Mesenchymal stem cell (in vitro differentiated cells and primary cell): ENCODE results near the gene MSLN.

Experiments
- DNase-seq: peaks from one replicate; pipeline ENCODE4 v3.0.0-alpha.2; 2013
- H2AFZ ChIP-seq: one replicate; pipeline ENCODE4 v1.6.1; 2013; ENCODE audit warnings: low read depth, mild to moderate bottlenecking, control low read depth, inconsistent platforms, low read length, moderate library complexity
- H2AK5ac ChIP-seq: 2 replicates; pipeline ENCODE4 v1.6.1; 2013; ENCODE audit warnings: low read length, moderate library complexity, mild to moderate bottlenecking, inconsistent platforms; ENCODE audit not compliant: severe bottlenecking
- H2BK120ac ChIP-seq: one replicate; pipeline ENCODE4 v1.6.1; 2013; ENCODE audit warnings: low read depth, mild to moderate bottlenecking, inconsistent platforms, low read length, moderate library complexity
- H2BK12ac ChIP-seq, 2 experiments: one replicate each; pipeline ENCODE4 v1.6.1; 2013; ENCODE audit warnings: inconsistent platforms in 2 of 2, low read length in 2 of 2, mild to moderate bottlenecking in 2 of 2, moderate library complexity in 2 of 2, control low read depth in 1 of 2
- H2BK15ac ChIP-seq: one replicate; pipeline ENCODE4 v1.6.1; 2013; ENCODE audit warnings: mild to moderate bottlenecking, low read depth, inconsistent platforms; ENCODE audit not compliant: poor library complexity, severe bottlenecking
- H2BK5ac ChIP-seq: 2 replicates; pipeline ENCODE4 v1.6.1; 2013; ENCODE audit warnings: low read depth, mild to moderate bottlenecking, low read length, control low read depth, inconsistent platforms; ENCODE audit not compliant: poor library complexity, severe bottlenecking
- H3K14ac ChIP-seq, 2 experiments: one replicate each; pipeline ENCODE4 v1.6.1; 2013; ENCODE audit warnings: inconsistent platforms in 2 of 2, low read length in 2 of 2, control low read depth in 1 of 2, mild to moderate bottlenecking in 1 of 2, moderate library complexity in 1 of 2
- H3K18ac ChIP-seq, 2 experiments: one replicate each; pipeline ENCODE4 v1.6.1; 2013; ENCODE audit warnings: inconsistent platforms in 2 of 2, low read length in 2 of 2, control low read depth in 1 of 2, low read depth in 1 of 2, mild to moderate bottlenecking in 1 of 2
- H3K23ac ChIP-seq, 2 experiments: one replicate each; pipeline ENCODE4 v1.6.1; 2013; ENCODE audit warnings: inconsistent platforms in 2 of 2, low read length in 2 of 2, mild to moderate bottlenecking in 2 of 2, moderate library complexity in 2 of 2, control low read depth in 1 of 2
- H3K27ac ChIP-seq: 2 replicates; pipeline ENCODE4 v1.5.1; 2013; ENCODE audit warnings: mild to moderate bottlenecking, moderate library complexity, low read length, control low read depth, inconsistent platforms; ENCODE audit not compliant: poor library complexity, severe bottlenecking
- H3K27me3 ChIP-seq, 2 experiments: 2 replicates each; pipeline versions ENCODE4 v1.6.1 to v1.7.0; 2013; ENCODE audit warnings: low read length in 2 of 2, mild to moderate bottlenecking in 2 of 2, moderate library complexity in 2 of 2, control low read depth in 1 of 2, inconsistent platforms in 1 of 2; ENCODE audit not compliant: control insufficient read depth in 1 of 2, insufficient read depth in 1 of 2
- H3K36me3 ChIP-seq, 2 experiments: 2 replicates each; pipeline versions ENCODE4 v1.6.1 to v1.7.0; 2013; ENCODE audit warnings: low read length in 2 of 2, control low read depth in 1 of 2, inconsistent platforms in 1 of 2, low read depth in 1 of 2, mild to moderate bottlenecking in 1 of 2; ENCODE audit not compliant: insufficient read depth in 2 of 2, control insufficient read depth in 1 of 2
- H3K4ac ChIP-seq, 2 experiments: one replicate each; pipeline ENCODE4 v1.6.1; 2013; ENCODE audit warnings: inconsistent platforms in 2 of 2, low read length in 2 of 2, mild to moderate bottlenecking in 2 of 2, moderate library complexity in 2 of 2, control low read depth in 1 of 2, low read depth in 1 of 2
- H3K4me1 ChIP-seq: 2 replicates; pipeline ENCODE4 v1.6.1; 2013; ENCODE audit warnings: low read depth, low read length, control low read depth; ENCODE audit not compliant: control insufficient read depth, insufficient read depth
- H3K4me2 ChIP-seq: 2 replicates; pipeline ENCODE4 v1.6.1; 2013; ENCODE audit warnings: low read length, mild to moderate bottlenecking, inconsistent platforms; ENCODE audit not compliant: poor library complexity, severe bottlenecking
- H3K4me3 ChIP-seq, 2 experiments: 2 replicates each; pipeline versions ENCODE4 v1.5.1 to v1.7.0; 2013; ENCODE audit warnings: low read length in 2 of 2, mild to moderate bottlenecking in 2 of 2, control low read depth in 1 of 2, low read depth in 1 of 2; ENCODE audit not compliant: insufficient read depth in 1 of 2
- H3K79me1 ChIP-seq: replicated peaks from 2 replicates; pipeline ENCODE4 v1.6.1; 2013; ENCODE audit warnings: mild to moderate bottlenecking, control low read depth, low read length, inconsistent platforms; ENCODE audit not compliant: poor library complexity, severe bottlenecking
- H3K9ac ChIP-seq: 2 replicates; pipeline ENCODE4 v1.7.0; 2013; ENCODE audit warnings: mild to moderate bottlenecking, low read length, moderate library complexity
- H3K9me3 ChIP-seq: 2 replicates; pipeline ENCODE4 v1.7.0; 2013; ENCODE audit warnings: mild to moderate bottlenecking, low read length; ENCODE audit not compliant: control insufficient read depth
- H4K8ac ChIP-seq: one replicate; pipeline ENCODE4 v1.6.1; 2013; ENCODE audit warnings: inconsistent platforms, mild to moderate bottlenecking, low read length, moderate library complexity
- H4K91ac ChIP-seq: one replicate; pipeline ENCODE4 v1.6.1; 2013; ENCODE audit warnings: mild to moderate bottlenecking, low read length, inconsistent platforms
- WGBS: methylation state at CpG from one replicate; pipeline ENCODE4 v1.1.7; 2013; ENCODE audit warnings: mixed read lengths; 5-methylcytosine and 5-hydroxymethylcytosine counted together

The MSLN gene

GRCh38 chr16:792221-792995, 31.9 kb downstream of the MSLN start:
- Histone ChIP-seq H3K23ac (no peak overlapping the region), H4K91ac (no peak overlapping the region), H2BK120ac (no peak overlapping the region), H3K79me1 (peaks cover 31% of the 10 kb centered on the region), H2BK15ac (no peak overlapping the region), H3K14ac (no peak overlapping the region), H4K8ac (no peak overlapping the region), H2BK12ac (no peak overlapping the region), H3K4me3 (no peak overlapping the region), H3K18ac (no peak overlapping the region), H3K4ac (no peak overlapping the region), H3K27me3 (no peaks in the 10 kb centered on the region), H2BK5ac (no peak overlapping the region), H2AFZ (no peak overlapping the region), H3K36me3 (peaks cover 0 to 82% of the 10 kb centered on the region in 2 experiments), H3K4me2 (no peak overlapping the region), H3K9ac (no peak overlapping the region), H3K9me3 (no peaks in the 10 kb centered on the region), H2AK5ac (no peak overlapping the region), H3K27ac (no peak overlapping the region), H3K4me1 (peaks cover 15% of the 10 kb centered on the region)
- DNase-seq: no peak
- 95% methylated on average over 46 of the region's 46 CpGs for WGBS

GRCh38 chr16:793414-793813, 32.9 kb downstream of the MSLN start:
- Histone ChIP-seq H3K36me3 (peaks cover 0 to 85% of the 10 kb centered on the region in 2 experiments), H3K9ac (no peak overlapping the region), H2BK12ac (no peak overlapping the region), H3K14ac (no peak overlapping the region), H2BK5ac (no peak overlapping the region), H3K4me2 (no peak overlapping the region), H4K91ac (no peak overlapping the region), H2AK5ac (no peak overlapping the region), H4K8ac (no peak overlapping the region), H3K23ac (no peak overlapping the region), H3K18ac (no peak overlapping the region), H3K4me3 (no peak overlapping the region), H3K27ac (no peak overlapping the region), H3K79me1 (peaks cover 30% of the 10 kb centered on the region), H3K4ac (no peak overlapping the region), H3K9me3 (no peaks in the 10 kb centered on the region), H3K27me3 (no peaks in the 10 kb centered on the region), H2BK15ac (no peak overlapping the region), H3K4me1 (peaks cover 12% of the 10 kb centered on the region), H2AFZ (no peak overlapping the region), H2BK120ac (no peak overlapping the region)
- no peak for DNase-seq
- 91% methylated on average over 8 of the region's 8 CpGs for WGBS

GRCh38 chr16:794091-794822, 33.7 kb downstream of the MSLN start:
- Histone ChIP-seq H3K9me3 (no peaks in the 10 kb centered on the region), H3K4me3 (no peak overlapping the region), H3K4me2 (no peak overlapping the region), H4K91ac (no peak overlapping the region), H2BK5ac (no peak overlapping the region), H3K27me3 (peaks cover 4 to 6% of the 10 kb centered on the region in 2 experiments), H3K79me1 (peaks cover 23% of the 10 kb centered on the region), H2BK120ac (no peak overlapping the region), H2AK5ac (no peak overlapping the region), H3K27ac (no peak overlapping the region), H3K4ac (no peak overlapping the region), H4K8ac (no peak overlapping the region), H3K14ac (no peak overlapping the region), H3K18ac (no peak overlapping the region), H3K36me3 (peaks cover 0 to 84% of the 10 kb centered on the region in 2 experiments), H2BK12ac (no peak overlapping the region), H2BK15ac (no peak overlapping the region), H2AFZ (no peak overlapping the region), H3K4me1 (peaks cover 7% of the 10 kb centered on the region), H3K23ac (no peak overlapping the region), H3K9ac (no peak overlapping the region)
- DNase-seq: no peak
- 92% methylated on average over 40 of the region's 40 CpGs for WGBS

- no peak overlapping the region for H2BK15ac ChIP-seq
- WGBS: 86% methylated on average over 17 of the region's 31 CpGs
- H2AK5ac ChIP-seq: no peak overlapping the region
- H3K14ac ChIP-seq: no peak overlapping the region
- no peak overlapping the region for H2AFZ ChIP-seq
- no peak overlapping the region for H3K18ac ChIP-seq
- H3K4me1 ChIP-seq: peaks cover 5% of the 10 kb centered on the region
- peaks cover 11% of the 10 kb centered on the region in 2 experiments for H3K27me3 ChIP-seq
- peaks cover 16% of the 10 kb centered on the region for H3K79me1 ChIP-seq
- H3K27ac ChIP-seq: no peak overlapping the region
- H3K9ac ChIP-seq: no peak overlapping the region
- H3K4ac ChIP-seq: no peak overlapping the region
- DNase-seq: no peak
- H2BK5ac ChIP-seq: no peak overlapping the region
- H3K4me3 ChIP-seq: no peak overlapping the region
- H4K91ac ChIP-seq: no peak overlapping the region
- no peak overlapping the region for H2BK120ac ChIP-seq
- H3K9me3 ChIP-seq: no peaks in the 10 kb centered on the region
- no peak overlapping the region for H4K8ac ChIP-seq
- no peak overlapping the region for H3K23ac ChIP-seq
- no peak overlapping the region for H2BK12ac ChIP-seq
- H3K4me2 ChIP-seq: no peak overlapping the region
- H3K36me3 ChIP-seq: peaks cover 0 to 80% of the 10 kb centered on the region in 2 experiments
Measured at GRCh38 chr16:794853-795466, 34.4 kb downstream of the MSLN start.
